ENCODE measurements around the gene FARS2. TPM values are rescaled to one million over a fixed set of nuclear protein-coding genes. Genes with fewer than 3 reads are reported as not detected.

Gene FARS2
- total and polyA plus RNA-seq, 2 experiments from 2014 or later: 9.9 to 15.4 TPM

GRCh38 chr6:5684320-5685053 lies 423.2 kb downstream of the FARS2 start:
- H2AFZ ChIP-seq: no peak overlapping the region
- H3K4me2 ChIP-seq: no peak overlapping the region
- no peaks in the 10 kb centered on the region for H3K79me2 ChIP-seq
- H3K9me2 ChIP-seq (replicated peaks; ENCODE audit: insufficient read depth): no peaks in the 10 kb centered on the region
- H4K20me1 ChIP-seq (ENCODE audit: insufficient read depth, poor library complexity, severe bottlenecking): no peaks in the 10 kb centered on the region
- TF ChIP-seq EZH2phosphoT487 (IDR thresholded peaks at IDR 0.05; ENCODE audit: low read depth, severe bottlenecking, unreplicated experiment) (no peak), CTCF (IDR thresholded peaks at IDR 0.05; ENCODE audit: poor library complexity) (no peak), EZH2 (IDR thresholded peaks at IDR 0.05; ENCODE audit: borderline replicate concordance) (no peak)
- H3K27ac ChIP-seq: no peak overlapping the region
- H3K9me3 ChIP-seq (ENCODE audit: low read depth): no peaks in the 10 kb centered on the region
- no peaks in the 10 kb centered on the region for H3K27me3 ChIP-seq
- WGBS (ENCODE audit: low lambda C conversion rate, missing lambda C conversion rate): 87% methylated on average over 6 of the region's 6 CpGs
- H3K36me3 ChIP-seq (replicated peaks; ENCODE audit: insufficient read depth, low read depth): no peaks in the 10 kb centered on the region
- H3K4me3 ChIP-seq: no peak overlapping the region
- DNase-seq (ENCODE audit: low spot score): no peak
- H3K4me1 ChIP-seq (ENCODE audit: insufficient read depth): no peaks in the 10 kb centered on the region

- Histone ChIP-seq H3K4me2 (no peak overlapping the region), H2AFZ (no peak overlapping the region), H3K27me3 (no peaks in the 10 kb centered on the region), H3K4me3 (no peak overlapping the region), H3K9me3 (ENCODE audit: low read depth) (no peaks in the 10 kb centered on the region), H3K4me1 (ENCODE audit: insufficient read depth) (no peaks in the 10 kb centered on the region), H4K20me1 (ENCODE audit: insufficient read depth, poor library complexity, severe bottlenecking) (no peaks in the 10 kb centered on the region), H3K27ac (no peak overlapping the region), H3K79me2 (no peaks in the 10 kb centered on the region), H3K36me3 (replicated peaks; ENCODE audit: insufficient read depth, low read depth) (no peaks in the 10 kb centered on the region), H3K9me2 (replicated peaks; ENCODE audit: insufficient read depth) (no peaks in the 10 kb centered on the region)
- no peak for DNase-seq (ENCODE audit: low spot score)
- WGBS (ENCODE audit: low lambda C conversion rate, missing lambda C conversion rate): 91% methylated on average over 13 of the region's 13 CpGs
- no peak for TF ChIP-seq EZH2 (IDR thresholded peaks at IDR 0.05; ENCODE audit: borderline replicate concordance)
- no peak for TF ChIP-seq EZH2phosphoT487 (IDR thresholded peaks at IDR 0.05; ENCODE audit: low read depth, severe bottlenecking, unreplicated experiment)
- TF ChIP-seq CTCF (IDR thresholded peaks at IDR 0.05; ENCODE audit: poor library complexity): no peak
Observed at GRCh38 chr6:5693225-5694145, 432.2 kb downstream of the FARS2 start.

- H3K4me1 ChIP-seq (ENCODE audit: insufficient read depth): no peaks in the 10 kb centered on the region
- TF ChIP-seq EZH2phosphoT487 (IDR thresholded peaks at IDR 0.05; ENCODE audit: low read depth, severe bottlenecking, unreplicated experiment) (no peak), CTCF (IDR thresholded peaks at IDR 0.05; ENCODE audit: poor library complexity) (no peak), EZH2 (IDR thresholded peaks at IDR 0.05; ENCODE audit: borderline replicate concordance) (no peak)
- DNase-seq (ENCODE audit: low spot score): no peak
- 62% methylated on average over 12 of the region's 12 CpGs for WGBS (ENCODE audit: low lambda C conversion rate, missing lambda C conversion rate)
- no peaks in the 10 kb centered on the region for H3K36me3 ChIP-seq (replicated peaks; ENCODE audit: insufficient read depth, low read depth)
- no peak overlapping the region for H3K27ac ChIP-seq
- H3K9me3 ChIP-seq (ENCODE audit: low read depth): no peaks in the 10 kb centered on the region
- no peak overlapping the region for H3K4me2 ChIP-seq
- no peak overlapping the region for H2AFZ ChIP-seq
- H3K9me2 ChIP-seq (replicated peaks; ENCODE audit: insufficient read depth): no peaks in the 10 kb centered on the region
- H3K27me3 ChIP-seq: no peaks in the 10 kb centered on the region
- H3K4me3 ChIP-seq: no peak overlapping the region
- no peaks in the 10 kb centered on the region for H4K20me1 ChIP-seq (ENCODE audit: insufficient read depth, poor library complexity, severe bottlenecking)
- H3K79me2 ChIP-seq: no peaks in the 10 kb centered on the region
Observed at GRCh38 chr6:5695260-5696245, 434.2 kb downstream of the FARS2 start.

Measured in hepatocyte (in vitro differentiated cells).